DND-41 (cell line): Measurements from ENCODE around the gene BCKDHB.

Experiments used
- CTCF ChIP-seq: IDR thresholded peaks from 2 replicates; pipeline ENCODE4 v1.5.1; 2012; ENCODE audit warnings: borderline replicate concordance, low read length, moderate library complexity, mild to moderate bottlenecking; ENCODE audit not compliant: poor library complexity, severe bottlenecking; ENCODE audit errors: extremely low read depth
- EZH2 ChIP-seq: IDR thresholded peaks from 3 replicates; pipeline ENCODE4 v1.6.1; 2012; ENCODE audit warnings: borderline replicate concordance, low read depth, mild to moderate bottlenecking, moderate library complexity, low read length, inconsistent platforms; ENCODE audit not compliant: severe bottlenecking

GRCh38 chr6:80254716-80255115 lies 148.2 kb downstream of the BCKDHB start:
- TF ChIP-seq CTCF: no peak
- no peak for TF ChIP-seq EZH2
